ENCODE data around the gene RPL38. TPM values are rescaled to one million over a fixed set of nuclear protein-coding genes. Genes with fewer than 3 reads are reported as not detected.

RPL38 gene
- total RNA-seq, 1 donor from 2014 or later = 722 TPM

DNA sequence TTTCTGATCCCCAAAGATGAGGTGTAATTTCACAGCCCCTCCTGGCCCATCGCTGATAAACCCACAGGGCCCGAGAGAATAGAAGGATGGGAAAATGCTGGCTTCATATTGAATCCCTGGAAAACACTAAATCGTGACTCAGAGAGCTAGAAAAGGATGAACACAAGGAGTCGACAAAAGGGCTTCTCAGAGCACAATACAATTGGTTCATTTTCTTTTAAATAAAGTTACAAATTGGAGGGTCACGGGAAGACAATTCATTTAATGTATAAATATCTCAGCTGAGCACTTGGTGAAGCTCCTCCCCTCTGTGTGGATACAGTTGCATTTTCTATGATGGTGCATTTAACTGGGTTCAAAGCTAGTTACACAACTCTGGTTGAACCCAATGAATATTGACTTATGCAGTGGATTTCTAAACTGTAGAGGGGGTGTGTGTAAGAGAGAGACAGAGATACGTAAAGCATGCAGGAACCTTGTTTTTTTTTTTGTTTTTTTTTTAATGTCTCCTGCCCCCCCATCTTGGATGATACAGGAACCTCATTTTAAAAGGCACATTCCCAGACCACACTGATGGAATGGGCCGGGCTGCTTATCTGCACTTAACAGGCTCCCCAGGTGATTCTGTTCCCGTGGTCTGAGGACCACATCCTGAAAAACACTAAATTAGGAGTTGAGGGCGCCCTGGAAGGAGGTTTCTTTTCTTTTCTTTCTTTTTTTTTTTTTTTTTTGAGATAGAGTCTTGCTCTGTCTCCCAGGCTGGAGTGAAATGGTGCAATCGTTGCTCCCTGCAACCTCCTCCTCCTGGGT is 24.0 kb downstream of the RPL38 start:
- no peak for DNase-seq

GRCh38 chr17:74228306-74228978 is 25.0 kb downstream of the RPL38 start:
- no peak for DNase-seq

DNA sequence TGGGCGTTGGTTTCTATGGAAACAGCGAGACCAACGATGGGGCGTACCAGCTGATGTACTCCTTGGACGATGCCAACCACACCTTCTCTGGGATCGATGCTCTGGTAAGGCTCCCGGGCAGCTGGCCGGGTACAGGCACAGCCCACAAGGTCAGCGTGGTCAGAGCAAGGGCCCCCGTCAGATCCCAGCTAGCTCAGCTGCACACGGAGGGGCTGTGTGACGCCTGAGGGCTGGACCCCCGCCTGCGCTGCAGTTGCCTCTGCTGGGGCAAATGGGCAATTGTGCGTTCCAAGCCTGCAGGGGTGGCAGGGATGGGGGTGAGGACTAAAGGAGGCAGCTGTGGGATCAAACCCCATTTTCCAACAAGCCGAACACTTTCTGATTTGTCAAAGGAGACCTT is 27.4 kb downstream of the RPL38 start:
- DNase-seq = no peak

GRCh38 chr17:74231928-74232907 is 28.7 kb downstream of the RPL38 start:
- DNase-seq = peak; percentile 54

GRCh38 chr17:74233937-74234336 is 30.5 kb downstream of the RPL38 start:
- DNase-seq = no peak

- no peak for DNase-seq
These were observed 31.0 kb downstream of the RPL38 start for GRCh38 chr17:74234486-74234885.

- DNase-seq = peak; percentile 58
These were observed 31.6 kb downstream of the RPL38 start for GRCh38 chr17:74235040-74235581.

GRCh38 chr17:74235911-74236371 is 32.5 kb downstream of the RPL38 start:
- DNase-seq = peak; percentile 51

- no peak for DNase-seq
These were observed 33.8 kb downstream of the RPL38 start for GRCh38 chr17:74237321-74237720.

DNA sequence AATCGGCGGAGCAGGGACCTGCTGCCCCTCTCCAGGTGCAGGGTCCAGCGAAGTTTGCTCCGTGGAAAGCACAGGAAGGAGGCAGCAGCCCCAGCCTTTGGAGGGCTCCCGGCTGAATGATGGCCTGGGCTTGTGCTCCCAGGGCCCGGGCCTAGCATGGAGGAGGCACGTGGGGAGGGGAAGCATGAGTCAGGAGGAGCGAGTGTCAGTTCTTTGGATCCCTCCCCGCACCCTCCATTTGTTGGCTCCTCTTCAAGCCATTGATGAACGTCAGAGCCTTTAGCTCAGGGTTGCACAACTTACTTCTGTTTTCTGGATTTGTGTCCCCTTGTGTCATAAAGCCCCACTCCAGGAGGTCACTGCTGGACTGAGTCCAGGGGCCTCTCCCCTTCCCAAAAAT is 35.7 kb downstream of the RPL38 start:
- peak; percentile 64 for DNase-seq

GRCh38 chr17:74240618-74241205 is 37.2 kb downstream of the RPL38 start:
- DNase-seq = peak; percentile 91

DNA sequence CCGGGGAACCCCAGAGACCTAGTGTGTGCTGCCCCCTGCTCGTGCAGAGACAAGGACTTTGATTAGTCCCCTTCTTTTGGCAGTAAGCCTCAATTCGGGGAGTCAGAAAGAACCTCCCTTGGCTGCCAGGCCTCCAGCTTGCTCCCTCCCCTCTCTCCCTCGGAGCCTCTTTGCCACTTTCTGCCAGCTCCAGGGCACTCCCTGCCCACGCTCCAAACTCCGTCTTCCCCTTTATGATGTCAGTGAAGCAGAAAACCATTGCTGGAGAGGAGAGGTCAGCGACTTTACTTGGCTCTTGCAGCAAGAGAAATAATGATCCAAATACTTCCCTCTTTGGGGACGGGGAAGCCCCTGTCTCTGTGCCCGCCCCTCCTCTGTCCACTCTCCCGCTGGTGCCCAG is 38.0 kb downstream of the RPL38 start:
- DNase-seq = no peak

DNA sequence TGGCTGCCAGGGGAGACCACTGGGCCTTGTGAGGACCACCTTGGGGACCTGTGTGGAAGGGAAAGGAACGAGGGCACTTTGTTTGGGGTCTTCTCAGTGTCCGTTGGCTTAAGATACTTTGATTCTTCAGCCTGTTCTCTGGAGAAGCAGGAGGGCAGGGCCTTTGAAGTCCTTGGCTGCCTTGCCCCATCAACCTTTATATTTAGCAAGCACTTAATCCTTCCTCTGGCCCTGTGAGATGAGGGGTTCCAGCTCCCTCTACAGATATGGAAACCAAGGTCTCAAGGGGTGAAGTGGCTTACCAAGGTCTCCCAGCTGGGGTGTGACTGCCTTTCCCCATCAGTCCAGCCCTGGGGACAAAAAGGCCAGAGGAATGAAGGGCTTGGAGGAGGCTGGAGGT is 38.4 kb downstream of the RPL38 start:
- no peak for DNase-seq

GRCh38 chr17:74243013-74243755 is 39.7 kb downstream of the RPL38 start:
- no peak for DNase-seq

DNA sequence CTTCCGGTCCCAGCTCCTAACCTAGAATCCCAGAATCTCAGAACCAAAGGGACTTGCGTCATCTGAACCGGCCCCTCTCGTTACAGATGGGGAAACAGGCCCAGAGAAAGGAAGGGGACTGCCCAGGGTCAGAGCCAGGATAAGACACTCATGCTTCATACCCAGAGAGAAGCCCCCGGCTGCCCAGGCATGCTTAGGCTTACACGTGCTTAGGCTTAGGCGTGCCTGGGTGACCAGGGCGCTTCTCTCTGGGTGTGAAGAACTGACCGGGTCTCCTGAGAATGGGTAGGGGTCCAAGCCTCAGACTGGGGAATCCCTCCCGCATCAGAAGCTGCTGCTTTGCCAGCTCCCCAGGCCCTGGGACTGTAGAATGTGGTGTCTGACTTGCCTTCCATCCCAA is 40.6 kb downstream of the RPL38 start:
- DNase-seq = no peak

DNA sequence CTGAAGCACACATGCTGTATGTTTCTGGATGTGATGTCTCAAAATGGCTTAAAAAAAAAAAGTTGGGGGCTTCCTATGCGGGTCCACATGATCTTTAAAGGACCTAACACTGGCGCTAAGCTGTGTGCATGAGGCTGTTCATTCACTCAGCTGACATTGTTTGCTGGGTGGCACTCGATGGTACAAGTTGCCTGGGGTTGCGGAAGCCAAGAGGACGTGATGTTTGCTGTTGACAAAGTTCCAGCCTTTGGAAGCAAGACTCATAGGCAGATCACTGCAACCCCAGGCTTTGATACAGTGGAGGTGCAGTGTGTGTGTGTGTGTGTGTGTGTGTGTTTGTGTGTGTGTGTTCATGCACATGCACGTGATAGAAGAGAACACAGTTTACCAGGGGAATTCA is 41.1 kb downstream of the RPL38 start:
- peak; percentile 54 for DNase-seq

DNA sequence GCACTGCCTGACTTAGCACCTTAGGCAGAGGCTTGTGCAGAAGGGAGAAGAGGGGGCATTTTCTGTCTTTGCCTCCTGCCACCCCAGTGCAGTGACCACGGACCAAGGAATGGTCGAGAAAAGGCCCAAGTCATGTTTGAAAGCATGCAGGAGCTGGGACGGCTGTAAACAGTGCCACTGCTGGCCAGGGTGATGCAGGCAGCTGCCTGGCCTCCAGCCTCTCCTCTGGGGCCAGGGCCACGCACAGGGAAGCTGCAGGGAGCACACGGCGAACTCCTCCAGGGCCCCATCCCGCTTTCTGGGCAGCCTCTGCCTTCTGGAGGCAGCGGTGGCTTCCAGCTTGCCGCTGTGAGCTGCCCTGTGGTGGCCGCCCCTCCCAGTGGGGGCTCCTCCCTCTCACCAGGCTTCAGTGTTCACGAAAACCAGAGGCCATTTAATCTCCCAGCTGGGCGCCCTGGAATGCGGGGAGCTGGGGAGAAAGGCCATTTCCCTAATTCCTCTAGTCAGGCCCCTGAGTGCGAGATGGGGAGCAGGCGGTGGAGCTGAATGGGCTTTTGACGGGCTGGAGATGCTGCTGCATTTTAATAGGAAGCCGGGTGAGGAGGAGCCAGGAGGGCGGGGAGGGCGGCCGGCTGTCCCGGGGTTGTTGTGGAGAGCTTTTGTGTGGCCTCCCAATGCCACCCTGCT is 41.8 kb downstream of the RPL38 start:
- DNase-seq = peak; percentile 69

GRCh38 chr17:74245871-74246270 is 42.4 kb downstream of the RPL38 start:
- DNase-seq = no peak

DNA sequence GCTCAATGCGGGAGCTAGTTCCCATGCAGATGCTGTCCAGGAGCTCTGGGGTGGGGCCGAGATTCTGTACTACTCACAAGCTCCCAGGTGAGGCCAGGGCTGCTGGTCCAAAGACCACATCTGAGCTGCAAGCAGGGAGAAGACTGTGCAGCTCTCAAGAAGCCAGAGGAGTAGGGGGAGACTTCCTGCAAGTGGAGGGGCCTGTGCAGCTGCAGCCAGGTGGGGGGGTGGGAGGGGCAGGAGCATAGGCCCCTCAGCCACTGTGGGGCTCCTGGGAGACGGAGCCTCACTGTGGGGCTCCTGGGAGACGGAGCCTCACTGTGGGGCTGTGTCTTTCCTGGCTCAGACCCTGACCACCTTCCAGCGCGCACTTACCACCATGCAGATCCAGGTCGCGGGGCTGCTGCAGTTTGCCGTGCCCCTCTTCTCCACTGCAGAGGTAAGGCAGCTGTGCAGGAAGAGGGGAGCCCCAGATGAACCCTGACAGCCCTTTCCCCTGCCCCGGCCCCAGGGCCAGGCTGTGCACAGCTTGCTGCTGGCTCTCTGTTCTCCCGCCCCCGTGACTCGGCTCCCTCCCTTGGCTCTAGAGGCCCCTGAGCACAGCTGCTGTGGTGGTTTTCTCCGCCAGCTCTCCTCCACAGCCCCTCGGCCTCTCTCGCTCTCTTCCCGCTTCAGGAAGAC is 46.3 kb downstream of the RPL38 start:
- peak; percentile 90 for DNase-seq

Data from tongue (tissue), 2 donors.